Keratinocyte (primary cell): ENCODE results near the gene MEP1A. TPM values are rescaled to one million over a fixed set of nuclear protein-coding genes. Genes with fewer than 3 reads are reported as not detected.
"Not testable (repeated sequence)": the region's sequence is repeated elsewhere in the genome, so short reads cannot be mapped to it uniquely, and the experiment has no call there.

Source experiments
- DNase-seq: peaks from one replicate; pipeline ENCODE4 v3.0.0-alpha.2; 2011; ENCODE audit warnings: low read depth, missing footprints, low spot score
- FAIRE-seq: peaks from 2 replicates; lab custom pipeline; 2011; peaks lifted over from hg19 to GRCh38; lab: Jason Lieb, UNC
- H2AFZ ChIP-seq: 2 replicates; pipeline ENCODE4 v1.6.0; 2012; ENCODE audit warnings: low read length, control low read depth, inconsistent platforms; ENCODE audit not compliant: control insufficient read depth
- H3K27ac ChIP-seq: 2 replicates; pipeline ENCODE4 v1.5.1; 2011; ENCODE audit warnings: low read length; ENCODE audit not compliant: control insufficient read depth, insufficient read depth
- H3K27me3 ChIP-seq: 3 replicates; pipeline ENCODE4 v1.6.0; 2011; ENCODE audit warnings: low read length; ENCODE audit not compliant: control insufficient read depth, insufficient read depth; ENCODE audit errors: extremely low read depth
- H3K36me3 ChIP-seq, 2 experiments: 2 replicates in 1 of 2; 3 replicates in 1 of 2; pipeline ENCODE4 v1.5.1; 2011; ENCODE audit warnings: low read length in 2 of 2, mild to moderate bottlenecking in 1 of 2; ENCODE audit not compliant: control insufficient read depth in 2 of 2, insufficient read depth in 2 of 2; ENCODE audit errors: extremely low read depth in 1 of 2
- H3K4me1 ChIP-seq: 3 replicates; pipeline ENCODE4 v1.5.1; 2011; ENCODE audit warnings: low read length; ENCODE audit not compliant: control insufficient read depth, insufficient read depth; ENCODE audit errors: extremely low read depth
- H3K4me2 ChIP-seq: 3 replicates; pipeline ENCODE4 v1.6.0; 2011; ENCODE audit warnings: low read depth, low read length; ENCODE audit not compliant: control insufficient read depth, insufficient read depth; ENCODE audit errors: extremely low read depth
- H3K4me3 ChIP-seq, 3 experiments: fragments of 200-600 bp in 1 of 3; sonication (generic) in 1 of 3; 2 replicates in 2 of 3; 3 replicates in 1 of 3; pipeline ENCODE4 v1.5.1; 2011 to 2016; ENCODE audit warnings: low read length in 3 of 3, mild to moderate bottlenecking in 3 of 3, control low read depth in 2 of 3, inconsistent platforms in 1 of 3, low read depth in 1 of 3, mixed read lengths in 1 of 3, mixed run types in 1 of 3, moderate library complexity in 1 of 3; ENCODE audit not compliant: control insufficient read depth in 2 of 3, insufficient read depth in 2 of 3; ENCODE audit errors: extremely low read depth in 1 of 3
- H3K79me2 ChIP-seq: 2 replicates; pipeline ENCODE4 v1.6.0; 2012; ENCODE audit warnings: low read length; ENCODE audit not compliant: control insufficient read depth, insufficient read depth
- H3K9ac ChIP-seq: 3 replicates; pipeline ENCODE4 v1.6.0; 2011; ENCODE audit warnings: low read length; ENCODE audit not compliant: control insufficient read depth, insufficient read depth; ENCODE audit errors: extremely low read depth
- H3K9me1 ChIP-seq: 3 replicates; pipeline ENCODE4 v1.6.0; 2011; ENCODE audit warnings: low read length; ENCODE audit not compliant: control insufficient read depth, insufficient read depth; ENCODE audit errors: extremely low read depth
- H3K9me3 ChIP-seq: 2 replicates; pipeline ENCODE4 v1.5.1; 2012; ENCODE audit warnings: low read depth, low read length; ENCODE audit not compliant: control insufficient read depth
- H4K20me1 ChIP-seq: 3 replicates; pipeline ENCODE4 v1.6.0; 2011; ENCODE audit warnings: low read length; ENCODE audit not compliant: control insufficient read depth, insufficient read depth; ENCODE audit errors: extremely low read depth
- CTCF ChIP-seq, 3 experiments: IDR thresholded peaks in 1 of 3; conservative IDR thresholded peaks in 1 of 3; optimal IDR thresholded peaks in 1 of 3; 2 replicates in 2 of 3; 3 replicates in 1 of 3; pipeline versions ENCODE3 to v1.5.1; 2011; ENCODE audit warnings: low read length in 3 of 3, mild to moderate bottlenecking in 3 of 3, moderate library complexity in 2 of 3, control low read depth in 1 of 3, inconsistent platforms in 1 of 3; ENCODE audit not compliant: insufficient read depth in 2 of 3; ENCODE audit errors: extremely low read depth in 1 of 3
- EZH2 ChIP-seq: IDR thresholded peaks from one replicate; pipeline ENCODE4 v1.6.1; 2012; ENCODE audit warnings: inconsistent platforms, mild to moderate bottlenecking, low read length, moderate library complexity
- dilution Hi-C: fragments of 300-500 bp; cut with MboI; formaldehyde crosslinking; loops from one replicate; pipeline ENCODE4 v1.7.0; 2020; ENCODE audit warnings: low sequenced_read_pairs; ENCODE audit not compliant: extremely low pct_ligation_motif_present
- polyA plus RNA-seq, 5 experiments: library from polyadenylated mRNA; depleted of rRNA in 3 of 5; stranded (reverse) in 3 of 5; stranded (forward) in 1 of 5; unstranded in 1 of 5; fragments of >200 nt; gene quantifications; 1 replicate in 1 of 5; 2 replicates in 3 of 5; 3 replicates in 1 of 5; pipeline versions ENCODE4 v1.2.1 to v1.2.3, GENCODE V29; 2011 to 2012; ENCODE audit warnings: missing spikeins in 2 of 5, low read depth in 1 of 5, low replicate concordance in 1 of 5

Gene MEP1A
- polyA plus RNA-seq, 1 donor (not counting 4 experiments of a cell fraction or from before 2014, with no cell fraction given), result 0.07 TPM

DNA sequence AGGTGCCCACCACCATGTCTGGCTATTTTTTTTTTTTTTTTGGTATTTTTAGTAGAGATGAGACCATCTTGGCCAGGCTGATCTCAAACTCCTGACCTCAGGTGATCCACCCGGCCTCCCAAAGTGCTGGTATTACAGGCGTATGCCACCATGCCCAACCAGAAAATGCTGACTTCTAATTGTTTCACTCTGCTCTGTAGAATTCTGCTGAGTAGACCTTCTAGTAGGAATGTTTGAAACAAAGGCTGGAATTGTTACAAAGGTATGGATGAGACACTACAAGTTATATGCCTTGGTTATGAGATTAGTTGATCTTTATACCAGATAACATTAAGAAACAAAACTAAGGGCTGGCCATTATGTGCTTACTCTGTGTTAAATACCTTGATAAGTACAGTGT, 44.8 kb downstream of the MEP1A start:
- TF ChIP-seq CTCF (optimal IDR thresholded peaks at IDR 0.05 in 1 of 3, IDR thresholded peaks at IDR 0.05 in 1 of 3, conservative IDR thresholded peaks at IDR 0.05 in 1 of 3; ENCODE audit: extremely low read depth in 1 of 3, insufficient read depth in 2 of 3, low read length in 3 of 3) (no peak), EZH2 (no peak)
- Histone ChIP-seq H3K79me2 (no peaks in the 10 kb centered on the region), H3K4me3 (no peak overlapping the region), H3K27ac (no peak overlapping the region), H2AFZ (no peak overlapping the region), H4K20me1 (no peaks in the 10 kb centered on the region), H3K4me1 (no peaks in the 10 kb centered on the region), H3K36me3 (no peaks in the 10 kb centered on the region), H3K27me3 (no peaks in the 10 kb centered on the region), H3K9ac (no peak overlapping the region), H3K4me2 (no peak overlapping the region), H3K9me3 (no peaks in the 10 kb centered on the region), H3K9me1 (no peaks in the 10 kb centered on the region)
- dilution Hi-C loops, result no loop called here
- no peak for FAIRE-seq
- no peak for DNase-seq

DNA sequence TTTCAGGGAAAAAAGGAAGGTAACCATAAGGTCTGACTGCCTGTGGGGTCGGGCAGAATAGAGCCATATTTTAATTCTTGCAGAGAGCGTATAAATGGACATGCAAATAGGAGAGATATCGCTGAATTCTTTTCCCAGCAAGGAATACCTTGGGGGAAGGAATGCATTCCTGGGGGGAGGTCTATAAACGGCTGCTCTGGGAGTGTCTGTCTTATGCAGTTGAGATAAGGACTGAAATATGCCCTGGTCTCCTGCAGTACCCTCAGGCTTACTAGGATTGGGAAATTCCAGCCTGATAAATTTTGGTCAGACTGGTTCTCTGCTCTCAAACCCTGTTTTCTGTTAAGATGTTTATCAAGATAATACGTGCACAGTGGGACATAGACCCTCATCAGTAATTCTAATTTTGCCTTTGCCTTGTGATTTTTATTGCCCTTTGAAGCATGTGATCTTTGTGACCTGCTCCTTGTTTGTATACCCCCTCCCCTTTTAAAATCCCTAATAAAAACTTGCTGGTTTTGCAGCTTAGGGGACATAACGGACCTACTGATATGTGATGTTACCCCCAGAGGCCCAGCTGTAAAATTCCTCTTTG, 49.2 kb downstream of the MEP1A start:
- dilution Hi-C loops, H3K9me1 ChIP-seq, H3K36me3 ChIP-seq, H3K9me3 ChIP-seq, H4K20me1 ChIP-seq, H3K27me3 ChIP-seq, H3K79me2 ChIP-seq, FAIRE-seq, H3K9ac ChIP-seq, H3K27ac ChIP-seq, DNase-seq, H3K4me2 ChIP-seq, H2AFZ ChIP-seq, H3K4me1 ChIP-seq, H3K4me3 ChIP-seq: not testable (repeated sequence)

GRCh38 chr6:46845126-46845525, 51.9 kb downstream of the MEP1A start:
- Histone ChIP-seq H2AFZ (no peak overlapping the region), H3K9ac (no peak overlapping the region), H3K27ac (no peak overlapping the region), H3K4me3 (no peak overlapping the region), H3K36me3 (no peaks in the 10 kb centered on the region), H3K4me2 (no peak overlapping the region), H3K9me1 (no peaks in the 10 kb centered on the region), H3K27me3 (no peaks in the 10 kb centered on the region), H3K9me3 (no peaks in the 10 kb centered on the region), H3K79me2 (no peaks in the 10 kb centered on the region), H3K4me1 (peaks cover 12% of the 10 kb centered on the region), H4K20me1 (no peaks in the 10 kb centered on the region)
- dilution Hi-C loops, result no loop called here
- DNase-seq (no peak), FAIRE-seq (no peak)
- TF ChIP-seq EZH2 (no peak), CTCF (optimal IDR thresholded peaks at IDR 0.05 in 1 of 3, IDR thresholded peaks at IDR 0.05 in 1 of 3, conservative IDR thresholded peaks at IDR 0.05 in 1 of 3; ENCODE audit: extremely low read depth in 1 of 3, insufficient read depth in 2 of 3, low read length in 3 of 3) (no peak)
